Bone marrow (tissue), 2 donors: ENCODE measurements around the gene NLRP7.
"Not testable (repeated sequence)": the region's sequence is repeated elsewhere in the genome, so short reads cannot be mapped to it uniquely, and the experiment has no call there.

Experiments used
- DNase-seq, 2 donors: peaks; one replicate each; lab custom pipeline; 2025; lab: John Stamatoyannopoulos, UW

NLRP7 gene

GRCh38 chr19:54947381-54947780, at the start of gene NLRP7:
NLRP7 (minus strand) TSS chr19:54947530.
- DNase-seq = no peak

- DNase-seq = no peak
Observed at GRCh38 chr19:54995561-54995960, 48.2 kb upstream of the NLRP7 start.

GRCh38 chr19:54989531-54989930, 42.2 kb upstream of the NLRP7 start:
- not testable (repeated sequence) for DNase-seq

- DNase-seq = not testable (repeated sequence)
Observed at GRCh38 chr19:54982562-54982961, 35.2 kb upstream of the NLRP7 start.

- DNase-seq = peak in 1 of 2 donors; percentile 35
Observed at GRCh38 chr19:54973229-54974090, 26.1 kb upstream of the NLRP7 start.

GRCh38 chr19:54971446-54971845, 24.1 kb upstream of the NLRP7 start:
- DNase-seq = not testable (repeated sequence)

- no peak for DNase-seq
Observed at GRCh38 chr19:54969647-54970046, 22.3 kb upstream of the NLRP7 start.

- DNase-seq = no peak
Observed at GRCh38 chr19:54967611-54968010, 20.3 kb upstream of the NLRP7 start.

GRCh38 chr19:54965055-54965454, 17.7 kb upstream of the NLRP7 start:
- not testable (repeated sequence) for DNase-seq

GRCh38 chr19:54959840-54960239, 12.5 kb upstream of the NLRP7 start:
- DNase-seq = peak in 1 of 2 donors; percentile 82

- no peak for DNase-seq
Observed at GRCh38 chr19:54955376-54955775, 8.0 kb upstream of the NLRP7 start.

GRCh38 chr19:54953345-54953713, 6.0 kb upstream of the NLRP7 start:
- DNase-seq = not testable (repeated sequence)

GRCh38 chr19:54952591-54953344, 5.4 kb upstream of the NLRP7 start:
- peak; percentile 52 to 68 for DNase-seq

- not testable (repeated sequence) for DNase-seq
Observed at GRCh38 chr19:54950580-54950979, 3.2 kb upstream of the NLRP7 start.

GRCh38 chr19:54949412-54949811, 2.1 kb upstream of the NLRP7 start:
- DNase-seq = no peak

- not testable (repeated sequence) for DNase-seq
Observed at GRCh38 chr19:54943772-54944361, 3.5 kb downstream of the NLRP7 start.

GRCh38 chr19:54939538-54939937, 7.8 kb downstream of the NLRP7 start:
- DNase-seq = not testable (repeated sequence)

GRCh38 chr19:54938906-54939305, 8.4 kb downstream of the NLRP7 start:
- no peak for DNase-seq

GRCh38 chr19:54937926-54938325, 9.4 kb downstream of the NLRP7 start:
- DNase-seq = peak in 1 of 2 donors; percentile 38

GRCh38 chr19:54928299-54928698, 19.0 kb downstream of the NLRP7 start:
- no peak for DNase-seq

GRCh38 chr19:54923276-54923675, 24.1 kb downstream of the NLRP7 start:
- no peak for DNase-seq

- no peak for DNase-seq
Observed at GRCh38 chr19:54921082-54921481, 26.2 kb downstream of the NLRP7 start.
